GM12892 (cell line): ENCODE results near the gene CAMSAP2.

ENCODE experiments used
- POLR2A ChIP-seq: IDR thresholded peaks from 2 replicates; pipeline ENCODE4 v1.6.1; 2011; ENCODE audit warnings: low read depth, low read length, control low read depth
- POLR2AphosphoS5 ChIP-seq: IDR thresholded peaks from 2 replicates; pipeline ENCODE4 v1.6.1; 2011; ENCODE audit warnings: low read depth, low read length, control low read depth

- peak; percentile 55; the same call in 1 of the 2 replicates for TF ChIP-seq POLR2A
- TF ChIP-seq POLR2AphosphoS5, result peak; percentile 62
These were observed 407 bp downstream of the CAMSAP2 start for GRCh38 chr1:200738949-200739651.
